ENCODE results near the gene CNN2. TPM values are rescaled to one million over a fixed set of nuclear protein-coding genes. Genes with fewer than 3 reads are reported as not detected.

Gene CNN2
- total and polyA plus RNA-seq, 2 of the 13 experiments (the other 11 are each of a cell fraction or from before 2014, with no cell fraction given) = 63.6 to 70.0 TPM

GRCh38 chr19:1046836-1047695, 20.7 kb downstream of the CNN2 start (continued):
- TF ChIP-seq ARID4A (CRISPR knock-in tag; IDR thresholded peaks at IDR 0.05; ENCODE audit: borderline replicate concordance) (peak; percentile 31; the same call in 1 of the 2 replicates), ZNF329 (CRISPR knock-in tag; IDR thresholded peaks at IDR 0.05; ENCODE audit: low read depth) (no peak), ZNF136 (CRISPR knock-in tag; IDR thresholded peaks at IDR 0.05; ENCODE audit: low read depth) (no peak), ZNF609 (CRISPR knock-in tag; IDR thresholded peaks at IDR 0.05; ENCODE audit: borderline replicate concordance) (no peak), FOXO4 (CRISPR knock-in tag; conservative IDR thresholded peaks at IDR 0.05) (no peak), MXD3 (CRISPR knock-in tag; IDR thresholded peaks at IDR 0.05) (no peak), GATAD1 (CRISPR knock-in tag; IDR thresholded peaks at IDR 0.05) (no peak), ZNF740 (CRISPR knock-in tag; IDR thresholded peaks at IDR 0.05) (0 out of 2 replicates have a peak, but pooled peaks have one; percentile 8), CTCF (CRISPR knock-in tag; IDR thresholded peaks at IDR 0.05) (no peak), ZNF30 (CRISPR knock-in tag; IDR thresholded peaks at IDR 0.05) (no peak), SP140L (CRISPR knock-in tag; IDR thresholded peaks at IDR 0.05; ENCODE audit: borderline replicate concordance) (no peak), TIGD3 (CRISPR knock-in tag; IDR thresholded peaks at IDR 0.05; ENCODE audit: borderline replicate concordance) (no peak)

Measured in HepG2 (cell line).